GM04503 (cell line): ENCODE data around the gene ZSWIM4.
"Not testable (repeated sequence)": the region's sequence is repeated elsewhere in the genome, so short reads cannot be mapped to it uniquely, and the experiment has no call there.

Experiments used
- DNase-seq: peaks from one replicate; pipeline ENCODE4 v3.0.0-alpha.2; 2012; ENCODE audit warnings: low read depth

ZSWIM4 gene

DNA sequence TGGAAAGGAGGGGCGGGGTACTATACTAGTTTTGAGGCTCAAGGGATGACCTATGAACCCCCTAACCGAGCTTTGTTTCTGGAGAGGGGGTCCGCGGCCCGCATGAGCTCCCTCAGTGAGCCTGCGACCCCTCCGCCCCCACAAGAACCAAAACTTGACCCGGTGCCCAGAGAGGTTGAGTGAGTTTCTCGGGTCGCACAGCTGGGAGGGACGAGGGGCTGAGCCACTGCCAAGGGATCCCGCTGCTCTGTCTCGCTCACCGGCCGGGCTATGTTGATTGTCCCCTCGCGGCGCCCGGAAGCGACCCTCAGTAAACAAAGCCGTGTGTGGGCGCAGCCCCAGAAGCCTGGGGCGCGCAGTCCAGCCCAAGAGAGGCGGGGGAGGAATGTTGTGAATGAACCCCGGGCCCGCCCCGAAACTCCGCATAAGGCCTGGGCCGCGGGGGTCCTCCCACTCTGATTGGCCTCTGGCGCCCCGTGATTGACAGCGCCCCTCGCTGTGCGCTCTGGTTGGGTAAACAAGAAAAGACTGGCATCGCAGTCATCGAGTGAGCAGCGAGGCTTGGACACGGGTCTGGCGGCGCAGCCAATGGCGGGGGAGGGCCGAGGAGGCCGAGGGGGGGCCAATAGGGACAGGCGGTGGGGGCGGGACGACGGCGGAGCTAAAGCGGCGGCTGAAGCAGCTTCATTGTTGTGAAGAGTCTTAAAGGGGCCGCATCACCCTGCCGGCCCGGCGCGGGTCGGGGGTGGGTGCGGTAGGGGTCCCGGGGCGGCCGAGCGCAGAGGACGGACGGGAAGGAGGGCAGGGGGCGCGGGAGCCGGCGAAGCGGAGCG, at the start of gene ZSWIM4:
Gene ZSWIM4 (plus strand): TSS at position 687 of the 833 bp plus-strand sequence. CDS start 206 bp downstream, outside the sequence.
- DNase-seq = peak; percentile 96

DNA sequence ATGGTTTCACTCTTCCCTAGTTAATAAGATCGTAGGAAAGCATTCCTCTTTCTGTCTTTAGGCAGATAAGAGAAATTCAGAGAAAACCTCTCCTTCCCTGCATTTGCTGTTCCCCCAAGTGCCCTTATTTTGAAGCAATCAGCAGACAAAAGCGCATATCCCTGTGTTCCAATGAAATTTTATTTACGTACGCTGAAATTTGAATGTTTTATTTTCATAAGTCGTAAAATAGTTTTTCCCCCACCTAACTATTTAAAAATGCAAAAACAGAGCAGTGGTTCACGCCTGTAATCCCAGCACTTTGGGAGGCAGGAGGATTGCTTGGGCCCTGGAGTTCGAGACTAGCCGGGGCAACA, 48.2 kb upstream of the ZSWIM4 start:
- no peak for DNase-seq

DNA sequence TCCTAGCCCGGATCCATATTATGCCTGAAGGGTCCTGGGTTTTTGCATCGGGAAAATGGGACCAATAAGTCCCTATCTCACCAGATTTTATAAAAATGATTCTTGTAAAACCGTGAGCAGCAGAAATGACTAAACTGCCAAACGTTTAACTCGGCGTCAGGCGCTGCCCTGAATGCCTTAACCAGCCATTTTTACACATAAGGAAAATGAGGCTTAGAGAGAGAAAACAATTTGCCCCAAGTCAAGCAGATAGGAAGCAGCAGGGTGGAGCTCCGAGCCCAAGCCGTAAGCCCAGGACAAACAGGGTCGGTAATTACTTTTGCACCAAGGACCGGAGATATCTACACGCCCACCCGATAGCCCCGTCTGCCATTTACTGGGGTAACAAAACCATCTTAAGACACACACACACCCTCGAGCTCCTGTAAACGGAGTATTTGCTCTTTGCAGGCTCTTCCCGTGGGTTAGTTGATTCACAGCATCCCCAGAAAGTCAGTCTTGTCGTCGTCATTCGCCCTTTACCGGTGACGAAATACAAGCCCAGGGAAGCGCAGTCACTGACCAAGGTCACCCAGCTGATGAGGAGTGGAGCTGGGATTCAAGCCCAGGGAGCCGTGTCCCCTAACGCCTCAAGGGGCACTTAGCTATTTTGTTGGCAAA, 46.9 kb upstream of the ZSWIM4 start:
- no peak for DNase-seq

DNA sequence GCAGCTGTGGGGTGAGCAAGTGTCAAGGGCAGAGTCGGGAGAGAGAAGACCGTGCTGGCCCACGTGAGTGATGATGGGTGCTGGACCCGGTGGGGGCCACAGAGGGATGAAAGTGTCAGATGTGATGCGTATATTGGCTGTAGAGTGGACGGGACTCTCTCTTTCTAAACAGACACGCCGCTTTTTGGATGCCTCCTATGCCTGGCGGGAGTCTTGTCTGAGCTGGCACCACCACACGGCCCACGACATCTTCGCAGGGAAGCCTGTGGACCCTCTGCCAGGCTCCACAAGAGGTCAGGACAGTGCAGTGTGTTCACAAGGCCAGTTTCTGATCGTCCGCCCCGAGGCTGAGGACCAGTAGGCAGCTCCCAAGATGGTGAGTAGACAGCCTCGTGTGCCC, 43.8 kb upstream of the ZSWIM4 start:
- no peak for DNase-seq

DNA sequence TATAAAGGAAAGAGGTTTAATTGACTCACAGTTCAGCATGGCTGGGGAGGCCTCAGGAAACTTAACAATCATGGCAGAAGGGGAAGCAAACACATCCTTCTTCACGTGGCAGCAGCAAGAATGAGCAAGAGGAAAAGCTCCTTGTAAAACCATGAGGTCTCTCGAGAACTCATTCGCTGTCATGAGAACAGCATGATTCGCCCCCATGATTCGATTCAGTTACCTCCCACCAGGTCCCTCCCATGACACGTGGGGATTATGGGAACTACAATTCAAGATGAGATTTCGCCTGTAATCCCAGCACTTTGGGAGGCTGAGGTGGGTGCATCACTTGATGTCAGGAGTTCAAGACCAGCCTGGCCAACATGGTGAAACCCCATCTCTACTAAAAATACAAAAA, 41.6 kb upstream of the ZSWIM4 start:
- DNase-seq = not testable (repeated sequence)

DNA sequence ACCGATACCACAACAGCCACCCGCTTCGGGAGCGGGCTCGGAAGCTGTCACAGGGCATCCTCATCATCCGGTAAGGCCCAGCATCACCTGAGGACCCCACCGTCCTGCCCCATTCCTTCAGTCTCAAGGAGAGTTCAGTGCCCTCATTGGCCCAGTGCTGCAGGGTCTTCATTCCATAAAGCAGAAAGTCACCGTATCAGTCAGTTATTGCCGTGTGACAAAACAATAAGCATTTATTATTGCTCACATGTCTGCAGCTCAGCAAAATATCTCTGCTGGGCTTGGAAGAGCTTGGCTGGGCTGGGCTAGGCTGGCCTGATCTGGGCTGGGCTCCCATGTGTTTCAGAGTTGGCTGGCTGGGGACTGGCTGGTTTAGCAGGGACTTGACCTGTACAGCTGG, 39.0 kb upstream of the ZSWIM4 start:
- DNase-seq = no peak

DNA sequence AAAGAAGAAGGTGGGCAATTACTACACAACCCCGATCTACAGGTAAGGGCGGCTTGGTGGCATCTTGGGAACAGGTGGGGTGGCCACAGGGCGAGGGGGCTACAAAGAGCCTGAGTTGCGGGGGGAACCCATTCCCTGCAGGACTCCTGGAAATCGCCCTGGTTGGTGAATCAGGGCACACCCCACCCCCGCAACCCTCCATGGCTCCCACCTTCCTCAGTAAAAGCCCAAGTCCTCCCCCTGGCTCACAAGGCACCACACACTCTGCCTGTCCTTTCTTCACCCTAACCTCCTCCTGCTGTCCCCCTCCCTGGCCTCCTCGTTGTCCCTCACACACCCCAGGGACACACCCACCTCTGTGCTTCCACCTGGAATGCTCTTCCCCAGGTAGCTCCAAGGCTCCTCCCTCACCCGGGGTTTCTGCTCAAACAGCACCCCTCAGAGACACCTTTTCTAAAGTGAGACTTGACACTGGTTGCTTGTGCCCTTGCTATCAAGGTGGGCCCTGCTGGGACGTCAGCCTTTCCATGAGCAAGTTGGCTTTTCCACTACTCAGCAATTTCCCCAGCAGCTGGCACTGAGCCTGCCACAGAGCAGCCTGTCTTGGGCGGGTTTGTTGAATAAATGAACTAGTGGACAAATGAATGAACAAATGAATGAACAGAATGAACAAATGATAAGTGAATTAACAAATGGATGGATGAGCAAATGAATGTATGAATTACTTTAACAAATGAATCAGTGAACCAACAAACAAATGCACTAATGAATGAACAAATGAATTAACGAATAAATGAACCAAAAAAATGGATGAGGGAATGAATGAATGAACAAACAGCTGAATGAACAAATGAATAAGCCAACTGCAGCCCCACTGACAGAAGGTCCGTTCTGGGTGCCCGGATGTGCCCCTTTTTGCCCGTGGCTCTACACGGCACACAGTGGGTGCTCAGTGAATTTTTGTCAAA, 37.2 kb upstream of the ZSWIM4 start:
- DNase-seq = no peak

DNA sequence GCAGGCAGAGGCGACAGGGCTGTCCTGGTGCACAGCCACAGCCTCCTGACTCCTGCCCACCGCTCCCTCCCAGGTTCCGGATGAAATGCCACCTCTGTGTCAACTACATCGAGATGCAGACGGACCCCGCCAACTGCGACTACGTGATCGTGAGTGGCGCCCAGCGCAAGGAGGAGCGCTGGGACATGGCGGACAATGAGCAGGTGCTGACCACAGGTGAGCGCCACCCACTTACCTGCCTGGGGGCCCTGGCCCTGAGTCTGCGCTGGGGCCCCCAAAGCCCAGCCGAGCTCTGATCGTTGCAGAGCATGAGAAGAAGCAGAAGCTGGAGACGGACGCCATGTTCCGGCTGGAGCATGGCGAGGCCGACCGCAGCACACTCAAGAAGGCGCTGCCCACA, 36.4 kb upstream of the ZSWIM4 start:
- no peak for DNase-seq

DNA sequence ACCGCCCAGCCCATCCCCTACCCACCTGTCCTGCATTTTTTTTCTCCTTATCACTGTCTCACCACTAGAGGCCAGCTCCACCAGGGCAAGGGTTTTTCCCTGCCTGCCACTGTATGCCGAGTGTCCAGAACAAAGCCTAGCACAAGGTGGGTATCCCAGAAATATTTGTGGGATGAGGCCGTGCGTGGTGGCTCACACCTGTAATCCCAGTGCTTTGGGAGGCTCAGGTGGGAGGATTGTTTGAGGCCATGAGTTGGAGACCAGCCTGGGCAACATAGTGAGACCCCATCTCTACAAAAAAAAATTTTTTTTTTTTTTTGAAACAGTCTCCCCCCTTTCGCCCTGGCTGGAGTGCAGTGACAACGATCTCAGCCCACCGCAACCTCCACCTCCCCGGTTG, 33.8 kb upstream of the ZSWIM4 start:
- DNase-seq = no peak

DNA sequence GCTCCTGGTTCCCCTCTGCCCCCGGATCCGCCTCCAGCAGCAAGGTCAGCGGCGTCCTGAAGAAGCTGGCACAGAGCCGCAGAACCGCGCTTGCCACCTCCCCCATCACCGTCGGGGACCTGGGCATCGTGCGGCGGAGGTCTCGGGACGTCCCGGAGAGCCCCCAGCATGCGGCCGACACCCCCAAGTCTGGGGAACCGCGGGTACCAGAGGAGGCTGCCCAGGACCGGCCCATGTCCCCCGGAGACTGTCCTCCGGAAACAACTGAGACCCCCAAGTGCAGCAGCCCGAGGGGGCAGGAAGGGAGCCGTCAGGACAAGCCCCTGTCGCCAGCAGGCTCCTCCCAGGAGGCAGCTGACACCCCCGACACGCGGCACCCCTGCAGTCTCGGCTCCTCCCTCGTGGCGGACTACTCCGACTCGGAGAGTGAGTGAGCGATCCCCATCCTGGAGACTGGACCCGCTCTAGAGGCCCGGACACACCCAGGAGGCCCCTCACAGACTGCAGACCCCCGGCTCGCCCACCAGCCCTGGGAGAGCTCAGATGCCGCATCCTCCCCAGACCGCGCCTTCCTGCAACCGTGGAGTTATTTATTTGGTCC, 32.5 kb upstream of the ZSWIM4 start:
- DNase-seq = no peak

DNA sequence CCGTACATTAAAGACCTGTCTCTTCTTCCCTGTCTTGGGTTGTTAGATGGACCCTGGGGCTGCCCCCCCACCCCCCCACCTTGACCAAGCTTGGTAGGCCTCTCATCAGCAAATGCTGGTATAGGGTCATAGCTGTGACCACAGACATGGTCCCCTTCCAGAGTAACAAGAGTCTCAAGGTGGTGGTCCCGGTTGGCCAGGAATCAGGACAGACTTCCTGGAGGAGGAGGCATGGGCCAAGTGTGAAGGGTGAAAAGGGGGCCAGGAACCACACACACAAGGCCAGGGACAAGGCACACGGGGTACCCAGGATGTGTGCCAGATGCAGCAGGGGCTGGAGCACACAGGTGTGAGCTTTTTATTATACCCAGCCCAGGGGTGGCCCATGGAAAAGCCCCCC, 32.0 kb upstream of the ZSWIM4 start:
- no peak for DNase-seq

DNA sequence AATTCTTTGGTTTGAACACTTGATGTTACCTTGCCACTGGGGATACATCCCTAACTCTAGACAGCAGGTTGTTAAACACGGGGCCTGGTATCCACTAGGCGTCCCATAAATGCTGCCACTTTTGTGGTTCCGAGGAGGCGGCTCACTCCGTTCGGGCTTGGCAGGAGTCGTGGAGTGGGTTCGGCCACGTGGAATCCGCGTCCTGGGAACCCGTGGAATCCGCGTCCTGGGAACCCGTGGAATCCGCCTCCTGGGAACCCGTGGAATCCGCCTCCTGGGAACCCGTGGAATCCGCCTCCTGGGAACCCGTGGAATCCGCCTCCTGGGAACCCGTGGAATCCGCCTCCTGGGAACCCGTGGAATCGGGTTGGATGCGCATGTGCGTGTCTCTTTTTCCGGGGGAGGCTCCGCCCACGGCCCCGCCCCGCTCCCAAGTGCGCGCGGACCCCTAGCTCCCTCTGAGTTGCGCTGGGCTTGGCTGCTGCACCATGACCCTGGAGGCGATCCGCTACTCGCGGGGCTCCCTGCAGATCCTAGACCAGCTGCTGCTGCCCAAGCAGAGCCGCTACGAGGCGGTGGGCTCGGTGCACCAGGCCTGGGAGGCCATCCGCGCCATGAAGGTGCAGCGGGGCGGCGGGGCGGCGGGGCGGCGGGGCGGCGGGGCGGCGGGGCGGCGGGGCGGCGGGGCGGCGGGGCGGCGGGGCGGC, 31.0 kb upstream of the ZSWIM4 start, which contains the start of gene MRI1:
Gene MRI1 (plus strand): TSS at position 422 of the 707 bp plus-strand sequence. CDS start 67 bp downstream, at position 489.
- DNase-seq = no peak

DNA sequence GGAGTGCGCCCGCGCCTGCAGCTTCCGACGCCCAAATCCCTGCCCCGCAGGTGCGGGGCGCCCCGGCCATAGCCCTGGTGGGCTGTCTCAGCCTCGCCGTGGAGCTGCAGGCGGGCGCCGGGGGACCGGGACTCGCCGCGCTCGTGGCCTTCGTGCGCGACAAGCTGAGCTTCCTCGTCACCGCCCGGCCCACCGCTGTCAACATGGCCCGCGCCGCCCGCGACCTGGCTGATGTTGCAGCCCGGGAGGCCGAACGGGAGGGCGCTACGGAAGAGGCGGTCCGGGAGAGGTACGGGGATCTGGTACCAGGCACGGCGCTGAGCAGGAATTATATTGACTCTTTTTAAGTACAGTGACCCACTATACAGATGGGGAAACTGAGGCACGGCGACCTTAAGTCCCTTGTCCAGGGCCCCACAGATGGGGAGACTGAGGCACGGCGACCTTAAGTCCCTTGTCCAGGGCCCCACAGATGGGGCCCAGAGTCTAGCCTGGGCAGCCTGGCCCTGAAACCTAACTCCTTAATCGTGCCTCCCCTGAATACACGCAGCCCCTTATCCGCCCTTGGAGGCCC, 30.3 kb upstream of the ZSWIM4 start:
- DNase-seq = no peak

DNA sequence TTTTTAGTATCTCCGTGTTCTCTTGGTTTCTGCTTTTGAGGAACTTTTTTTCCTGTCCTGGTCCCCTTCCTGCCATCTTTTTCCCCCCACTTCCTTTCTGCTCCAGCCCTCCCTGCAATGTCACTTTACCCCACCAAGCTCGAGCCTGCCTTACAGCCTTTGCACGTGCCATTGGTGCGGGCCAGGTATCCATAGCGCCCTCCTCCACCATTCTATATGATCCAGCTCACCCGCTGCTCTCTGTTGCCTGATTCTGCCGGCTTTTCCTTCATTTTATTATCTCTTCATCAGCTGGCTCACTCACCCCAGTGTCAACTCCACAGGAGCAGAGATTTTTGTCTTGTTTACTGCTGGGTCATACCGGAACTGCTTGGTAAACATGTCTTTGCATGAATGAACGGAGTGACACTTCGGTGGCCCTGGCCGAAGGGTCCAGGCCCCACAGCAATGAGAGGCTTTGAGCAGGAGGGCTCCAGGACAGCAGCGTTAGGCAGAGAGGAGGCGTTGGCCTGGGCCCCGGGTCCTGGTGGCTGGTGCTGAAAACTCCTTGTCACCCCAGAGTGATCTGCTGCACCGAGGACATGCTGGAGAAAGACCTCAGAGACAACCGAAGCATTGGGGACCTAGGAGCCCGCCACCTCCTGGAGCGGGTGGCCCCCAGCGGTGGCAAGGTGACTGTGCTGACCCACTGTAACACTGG, 29.7 kb upstream of the ZSWIM4 start:
- DNase-seq = no peak

DNA sequence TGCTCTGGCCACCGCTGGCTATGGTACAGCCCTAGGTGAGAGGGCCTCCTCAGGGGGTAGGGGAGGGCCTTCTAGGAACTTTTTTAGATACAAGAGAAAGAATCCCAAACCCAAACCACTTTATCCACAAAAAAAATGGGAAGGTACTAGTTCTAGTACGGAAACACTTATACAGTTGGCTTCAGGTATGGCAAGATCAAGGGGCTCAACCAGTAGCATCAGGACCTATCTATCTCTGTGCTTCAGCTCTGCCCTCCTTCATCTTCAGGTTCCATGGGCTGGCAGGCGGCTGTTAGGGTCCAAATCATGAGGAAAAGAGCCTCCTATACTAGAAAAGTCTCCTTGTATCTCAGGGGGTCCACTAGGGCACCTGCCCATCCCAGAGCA, 29.2 kb upstream of the ZSWIM4 start:
- no peak for DNase-seq

DNA sequence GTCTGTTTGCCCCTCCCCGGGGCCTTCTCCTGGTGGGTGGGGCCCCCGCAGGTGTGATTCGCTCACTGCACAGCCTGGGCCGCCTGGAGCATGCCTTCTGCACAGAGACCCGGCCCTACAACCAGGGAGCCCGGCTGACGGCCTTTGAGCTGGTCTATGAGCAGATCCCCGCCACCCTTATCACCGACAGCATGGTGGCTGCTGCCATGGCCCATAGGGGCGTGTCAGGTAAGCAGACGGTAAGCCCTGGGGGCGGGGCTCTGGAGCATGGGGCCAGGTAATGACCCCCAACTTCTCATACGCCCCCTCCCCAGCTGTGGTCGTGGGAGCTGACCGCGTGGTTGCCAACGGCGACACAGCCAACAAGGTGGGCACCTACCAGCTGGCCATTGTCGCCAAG, 26.7 kb upstream of the ZSWIM4 start:
- no peak for DNase-seq

DNA sequence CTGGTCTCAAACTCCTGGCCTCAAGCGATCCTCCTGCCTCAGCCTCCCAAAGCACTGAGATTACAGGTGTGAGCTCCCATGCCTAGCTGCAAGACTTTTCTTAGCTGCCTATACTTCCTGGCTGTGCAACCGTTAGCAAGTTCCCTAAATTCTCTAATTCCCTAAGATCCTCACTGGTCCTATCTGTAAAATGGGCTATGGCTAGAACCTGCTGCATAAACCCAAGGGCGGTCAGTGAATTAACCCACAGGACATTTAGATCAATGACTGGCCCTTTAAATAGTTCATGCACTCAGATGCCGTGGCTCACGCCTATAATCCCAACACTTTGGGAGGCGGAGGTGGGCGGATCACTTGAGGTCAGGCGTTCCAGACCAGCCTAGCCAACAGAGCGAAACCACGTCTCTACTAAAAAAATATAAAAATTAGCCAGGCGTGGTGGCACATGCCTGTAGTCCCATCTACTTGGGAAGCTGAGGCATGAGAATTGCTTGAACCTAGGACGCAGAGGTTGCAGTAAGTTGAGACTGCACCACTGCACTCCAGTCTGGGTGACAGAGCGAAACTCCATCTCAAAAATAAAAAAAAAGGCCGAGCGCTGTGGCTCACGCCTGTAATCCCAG, 25.1 kb upstream of the ZSWIM4 start:
- no peak for DNase-seq

DNA sequence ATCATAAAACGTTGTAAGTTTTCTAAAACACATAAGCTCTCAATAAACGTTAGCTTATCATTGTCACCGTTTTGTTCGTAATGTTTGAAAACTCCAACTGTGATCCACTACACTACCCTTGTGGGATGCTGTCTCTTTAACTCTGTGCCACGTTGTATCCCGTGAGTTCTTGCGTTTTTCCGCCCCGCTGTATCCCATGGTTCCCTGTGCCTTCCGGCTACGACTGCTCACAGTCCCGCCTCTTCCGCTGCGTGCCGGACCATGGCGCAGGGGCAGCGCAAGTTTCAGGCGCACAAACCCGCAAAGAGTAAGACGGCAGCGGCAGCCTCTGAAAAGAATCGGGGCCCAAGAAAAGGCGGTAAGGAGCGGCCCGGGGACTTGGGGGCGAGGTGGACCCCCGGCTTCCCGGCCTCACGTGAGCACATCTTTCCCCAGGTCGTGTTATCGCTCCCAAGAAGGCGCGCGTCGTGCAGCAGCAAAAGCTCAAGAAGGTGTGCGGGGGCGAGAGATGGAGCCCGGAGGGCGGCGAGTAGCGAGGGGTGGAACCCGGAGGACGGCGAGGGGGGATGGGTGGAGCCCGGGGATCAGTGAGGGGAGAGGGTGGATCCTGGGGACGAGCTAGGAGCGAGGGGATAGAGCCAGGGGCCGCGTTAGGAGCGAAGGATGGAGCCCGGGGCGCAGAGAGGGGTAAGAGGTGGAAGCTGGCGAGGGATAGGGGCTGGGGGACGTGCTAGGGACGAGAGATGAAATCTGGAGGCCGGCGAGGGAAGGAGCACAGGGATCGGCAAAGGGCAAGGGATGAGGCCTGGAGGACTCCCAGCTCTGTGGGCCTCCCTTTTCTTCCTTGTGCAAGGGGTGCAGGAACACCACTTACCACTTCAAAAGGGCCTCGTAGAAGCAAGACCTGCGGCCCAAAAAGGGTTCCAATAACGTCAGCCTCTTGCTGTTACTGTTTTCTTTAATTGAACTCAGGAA, 20.7 kb upstream of the ZSWIM4 start, which contains the start of gene C19orf53:
Gene C19orf53 (plus strand): TSS at position 240 of the 975 bp plus-strand sequence. CDS start 22 bp downstream, at position 262.
- peak; percentile 78 for DNase-seq

DNA sequence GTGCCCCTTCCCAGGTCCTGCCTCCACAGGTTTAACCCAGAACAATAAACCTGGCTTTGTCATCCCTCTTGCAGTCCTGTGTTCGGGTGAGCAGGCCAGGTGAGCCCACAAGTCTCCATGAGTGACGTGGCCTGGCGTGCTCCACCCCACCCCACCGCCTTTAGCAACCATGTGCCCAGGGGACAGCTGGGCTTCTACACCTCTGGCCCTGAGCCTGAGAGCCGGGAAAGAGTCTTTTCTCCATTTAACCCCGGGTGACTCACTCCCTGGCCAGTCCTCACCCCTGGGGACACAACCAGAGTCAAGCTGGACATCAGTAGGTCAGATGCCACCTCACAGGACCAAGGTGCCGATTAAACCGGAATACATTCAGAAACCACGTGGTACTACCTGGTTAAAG, 16.8 kb upstream of the ZSWIM4 start:
- no peak for DNase-seq
